ENCODE results near the gene SSBP3.

Gene SSBP3

GRCh38 chr1:54199765-54200518 is 206.3 kb downstream of the SSBP3 start, which contains the start of the genes CYB5RL and MRPL37:
TSS of gene CYB5RL (minus strand) at chr1:54200030. CDS start at chr1:54195616, 4,414 bp downstream.
TSS of gene MRPL37 (plus strand) at chr1:54200167. CDS start at chr1:54200244, 77 bp downstream.
- peak; percentile 98 for DNase-seq (ENCODE audit: low read depth)
- TF ChIP-seq, protein P1, sequence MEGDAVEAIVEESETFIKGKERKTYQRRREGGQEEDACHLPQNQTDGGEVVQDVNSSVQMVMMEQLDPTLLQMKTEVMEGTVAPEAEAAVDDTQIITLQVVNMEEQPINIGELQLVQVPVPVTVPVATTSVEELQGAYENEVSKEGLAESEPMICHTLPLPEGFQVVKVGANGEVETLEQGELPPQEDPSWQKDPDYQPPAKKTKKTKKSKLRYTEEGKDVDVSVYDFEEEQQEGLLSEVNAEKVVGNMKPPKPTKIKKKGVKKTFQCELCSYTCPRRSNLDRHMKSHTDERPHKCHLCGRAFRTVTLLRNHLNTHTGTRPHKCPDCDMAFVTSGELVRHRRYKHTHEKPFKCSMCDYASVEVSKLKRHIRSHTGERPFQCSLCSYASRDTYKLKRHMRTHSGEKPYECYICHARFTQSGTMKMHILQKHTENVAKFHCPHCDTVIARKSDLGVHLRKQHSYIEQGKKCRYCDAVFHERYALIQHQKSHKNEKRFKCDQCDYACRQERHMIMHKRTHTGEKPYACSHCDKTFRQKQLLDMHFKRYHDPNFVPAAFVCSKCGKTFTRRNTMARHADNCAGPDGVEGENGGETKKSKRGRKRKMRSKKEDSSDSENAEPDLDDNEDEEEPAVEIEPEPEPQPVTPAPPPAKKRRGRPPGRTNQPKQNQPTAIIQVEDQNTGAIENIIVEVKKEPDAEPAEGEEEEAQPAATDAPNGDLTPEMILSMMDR (IDR thresholded peaks at IDR 0.05; ENCODE audit: insufficient read depth, low read depth, low read length, missing control alignments): no peak

GRCh38 chr1:54199151-54199764 is 206.9 kb downstream of the SSBP3 start:
- peak overlapping the region; percentile 79 for H3K4me3 ChIP-seq (ENCODE audit: low read depth, low read length)
- peak; percentile 13 for DNase-seq (ENCODE audit: low read depth)
- TF ChIP-seq, protein P1 (IDR thresholded peaks at IDR 0.05; ENCODE audit: insufficient read depth, low read depth, low read length, missing control alignments): no peak

More at GRCh38 chr1:54199765-54200518, 206.3 kb downstream of the SSBP3 start, which contains the start of the genes CYB5RL and MRPL37:
- H3K4me3 ChIP-seq (ENCODE audit: low read depth, low read length): peak within 1 kb of the TSS; percentile 79

GRCh38 chr1:54193453-54193852 is 212.7 kb downstream of the SSBP3 start:
- no peak overlapping the region for H3K4me3 ChIP-seq (ENCODE audit: low read depth, low read length)
- no peak for DNase-seq (ENCODE audit: low read depth)
- TF ChIP-seq, protein P1 (IDR thresholded peaks at IDR 0.05; ENCODE audit: insufficient read depth, low read depth, low read length, missing control alignments): no peak

DNA sequence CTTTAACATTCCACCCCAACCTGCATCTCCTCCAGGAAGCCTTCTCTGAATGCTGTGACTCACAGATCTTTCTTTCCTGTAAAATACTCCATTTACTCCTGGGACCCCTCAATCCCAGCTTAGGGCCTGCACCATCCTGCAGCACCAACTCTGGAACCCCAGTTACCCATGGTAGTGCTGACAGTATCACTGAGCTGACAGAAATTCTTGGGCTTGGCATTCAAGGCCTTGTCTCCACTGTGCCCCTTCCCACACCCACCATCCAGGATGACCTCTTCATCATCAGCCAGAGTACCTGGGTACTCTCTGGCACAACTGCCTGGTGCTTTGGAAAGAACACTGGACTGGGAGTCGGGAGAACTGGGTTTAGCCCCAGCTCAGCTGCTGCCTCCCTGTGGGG is 214.7 kb downstream of the SSBP3 start:
- TF ChIP-seq, protein P1 (IDR thresholded peaks at IDR 0.05; ENCODE audit: insufficient read depth, low read depth, low read length, missing control alignments): no peak
- no peak for DNase-seq (ENCODE audit: low read depth)
- no peak overlapping the region for H3K4me3 ChIP-seq (ENCODE audit: low read depth, low read length)

DNA sequence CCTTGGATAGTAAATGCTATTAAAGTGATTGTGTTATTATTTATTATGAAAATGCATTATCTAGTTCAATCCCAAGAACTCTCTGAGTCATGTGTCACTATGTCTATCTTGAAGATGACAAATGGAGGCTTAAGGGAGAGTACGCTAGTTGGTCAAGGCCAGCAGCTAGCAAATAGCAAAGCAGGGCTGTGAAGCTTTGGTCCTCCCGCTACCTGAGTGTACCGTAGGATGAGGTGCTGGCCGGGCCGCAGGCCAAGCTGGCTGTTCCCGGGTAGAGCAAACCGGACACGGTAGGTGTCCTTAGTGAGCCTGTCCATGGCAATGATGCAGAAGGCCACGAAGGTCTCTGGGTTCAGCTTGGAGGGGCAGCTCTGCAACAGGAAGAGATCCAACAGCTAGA is 215.7 kb downstream of the SSBP3 start:
- no peak overlapping the region for H3K4me3 ChIP-seq (ENCODE audit: low read depth, low read length)
- no peak for DNase-seq (ENCODE audit: low read depth)
- TF ChIP-seq, protein P1 (IDR thresholded peaks at IDR 0.05; ENCODE audit: insufficient read depth, low read depth, low read length, missing control alignments): no peak

DNA sequence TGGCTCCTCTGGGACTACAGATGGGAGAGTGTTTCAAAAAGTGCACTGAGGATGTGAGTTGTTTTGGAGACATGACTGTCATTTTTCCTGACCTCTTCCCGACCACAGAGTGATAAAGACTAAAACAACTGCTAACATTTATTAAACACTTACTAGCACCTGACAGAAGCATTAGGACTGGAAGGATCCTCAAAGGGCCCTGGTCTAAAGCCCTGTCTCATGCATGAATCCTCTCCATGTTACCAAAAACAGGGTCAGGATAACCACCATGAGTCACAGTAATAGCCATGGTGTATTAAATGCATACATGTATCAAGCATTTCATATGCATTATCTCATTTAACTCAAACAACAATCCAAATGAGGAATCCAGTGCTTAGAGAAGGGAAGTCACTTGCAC is 217.9 kb downstream of the SSBP3 start:
- DNase-seq (ENCODE audit: low read depth): no peak
- TF ChIP-seq, protein P1 (IDR thresholded peaks at IDR 0.05; ENCODE audit: insufficient read depth, low read depth, low read length, missing control alignments): no peak
- H3K4me3 ChIP-seq (ENCODE audit: low read depth, low read length): no peak overlapping the region
